Measurements from ENCODE around the gene PFN3. TPM values are rescaled to one million over a fixed set of nuclear protein-coding genes. Genes with fewer than 3 reads are reported as not detected.

Gene PFN3
- total and polyA plus RNA-seq, 2 of the 13 experiments (the other 11 are each of a cell fraction or from before 2014, with no cell fraction given), result not detected

DNA sequence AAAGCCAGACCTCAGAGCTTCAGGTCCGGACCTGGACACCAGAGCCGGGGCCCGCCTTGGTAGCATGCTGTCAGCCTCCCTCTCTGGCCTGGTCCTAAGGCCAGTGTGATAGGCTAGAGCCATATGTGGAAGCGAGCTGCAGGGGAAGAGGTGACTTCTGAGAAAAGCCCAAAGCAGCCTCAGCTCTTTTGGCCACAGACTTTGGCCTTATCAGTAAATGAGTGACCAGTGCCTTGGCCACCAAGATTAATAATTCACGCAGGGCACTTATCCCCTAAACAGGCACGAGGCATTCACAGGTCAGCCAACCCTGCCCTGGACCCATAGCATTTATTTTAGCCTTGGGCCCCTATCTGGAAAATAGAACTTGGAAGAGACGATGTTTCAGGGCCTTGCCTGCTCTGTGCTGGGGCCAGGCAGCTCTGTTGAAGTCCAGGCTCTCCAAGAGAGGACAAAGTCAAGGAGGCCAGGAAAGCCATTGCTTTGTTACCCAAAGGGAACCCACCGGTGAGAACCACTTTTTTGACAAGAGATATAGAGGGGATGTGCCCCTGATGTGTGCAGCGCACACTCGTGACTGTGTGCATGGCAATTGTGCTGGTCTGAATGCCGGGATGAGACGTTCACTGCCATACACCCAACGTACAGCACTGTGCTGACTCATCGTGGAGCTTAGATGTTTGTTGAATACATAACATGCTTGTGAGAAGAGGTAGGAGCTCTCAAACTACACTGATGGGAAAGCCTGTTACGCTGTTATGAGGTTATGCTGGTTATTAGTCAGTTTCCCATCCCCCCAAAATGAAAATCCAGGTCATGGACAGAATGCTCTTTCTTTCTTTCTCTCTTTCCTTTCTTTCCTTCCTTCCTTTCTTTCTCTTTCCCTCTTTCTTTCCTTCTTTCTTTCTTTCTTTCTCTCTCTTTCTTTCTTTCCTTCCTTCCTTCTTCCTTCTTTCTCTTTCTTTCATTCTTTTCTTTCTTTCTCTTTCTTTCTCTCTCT, 21.3 kb downstream of the PFN3 start (continued):
- TF ChIP-seq XRCC5 (optimal IDR thresholded peaks at IDR 0.05; ENCODE audit: low read length) (no peak), ZNF790 (CRISPR knock-in tag; IDR thresholded peaks at IDR 0.05; ENCODE audit: borderline replicate concordance) (no peak), ZMAT3 (CRISPR knock-in tag; conservative IDR thresholded peaks at IDR 0.05) (peak; percentile 28; the same call in 1 of the 2 replicates), ZNF44 (CRISPR knock-in tag; IDR thresholded peaks at IDR 0.05) (no peak), ZNF672 (CRISPR knock-in tag; IDR thresholded peaks at IDR 0.05) (no peak), KLF16 (CRISPR knock-in tag; IDR thresholded peaks at IDR 0.05) (peak in 1 of 2 experiments; percentile 52; a peak in 1 of 4 replicates), RELA (CRISPR knock-in tag; IDR thresholded peaks at IDR 0.05) (no peak), REL (CRISPR knock-in tag; conservative IDR thresholded peaks at IDR 0.05) (no peak), REPIN1 (CRISPR knock-in tag; IDR thresholded peaks at IDR 0.05; ENCODE audit: borderline replicate concordance, low read depth) (peak; percentile 55; the same call in 1 of the 2 replicates), RCOR2 (CRISPR knock-in tag; IDR thresholded peaks at IDR 0.05) (no peak; the same call in 1 of the 2 replicates), ZNF83 (CRISPR knock-in tag; IDR thresholded peaks at IDR 0.05; ENCODE audit: borderline replicate concordance) (no peak), HOXA3 (CRISPR knock-in tag; IDR thresholded peaks at IDR 0.05) (peak; percentile 59; the same call in 1 of the 2 replicates), AGO2 (optimal IDR thresholded peaks at IDR 0.05; ENCODE audit: low read depth, low read length) (no peak), ATM (IDR thresholded peaks at IDR 0.05; ENCODE audit: borderline replicate concordance) (no peak), ZNF558 (CRISPR knock-in tag; IDR thresholded peaks at IDR 0.05; ENCODE audit: borderline replicate concordance) (peak; percentile 58; the same call in 1 of the 2 replicates), MTF1 (CRISPR knock-in tag; IDR thresholded peaks at IDR 0.05) (no peak; the same call in 1 of the 2 replicates), ZFP90 (CRISPR knock-in tag; IDR thresholded peaks at IDR 0.05; ENCODE audit: borderline replicate concordance) (peak; percentile 63; the same call in 1 of the 2 replicates), NAIF1 (CRISPR knock-in tag; IDR thresholded peaks at IDR 0.05; ENCODE audit: borderline replicate concordance) (0 out of 2 replicates have a peak, but pooled peaks have one; percentile 34), CREB1 (IDR thresholded peaks at IDR 0.05) (no peak), CREB1 (CRISPR knock-in tag; IDR thresholded peaks at IDR 0.05) (peak; percentile 64), ZSCAN9 (CRISPR knock-in tag; IDR thresholded peaks at IDR 0.05; ENCODE audit: borderline replicate concordance) (peak; percentile 11; the same call in 1 of the 2 replicates), ZFP37 (CRISPR knock-in tag; IDR thresholded peaks at IDR 0.05; ENCODE audit: borderline replicate concordance) (0 out of 2 replicates have a peak, but pooled peaks have one; percentile 46)
- TF ChIP-seq, protein P1, sequence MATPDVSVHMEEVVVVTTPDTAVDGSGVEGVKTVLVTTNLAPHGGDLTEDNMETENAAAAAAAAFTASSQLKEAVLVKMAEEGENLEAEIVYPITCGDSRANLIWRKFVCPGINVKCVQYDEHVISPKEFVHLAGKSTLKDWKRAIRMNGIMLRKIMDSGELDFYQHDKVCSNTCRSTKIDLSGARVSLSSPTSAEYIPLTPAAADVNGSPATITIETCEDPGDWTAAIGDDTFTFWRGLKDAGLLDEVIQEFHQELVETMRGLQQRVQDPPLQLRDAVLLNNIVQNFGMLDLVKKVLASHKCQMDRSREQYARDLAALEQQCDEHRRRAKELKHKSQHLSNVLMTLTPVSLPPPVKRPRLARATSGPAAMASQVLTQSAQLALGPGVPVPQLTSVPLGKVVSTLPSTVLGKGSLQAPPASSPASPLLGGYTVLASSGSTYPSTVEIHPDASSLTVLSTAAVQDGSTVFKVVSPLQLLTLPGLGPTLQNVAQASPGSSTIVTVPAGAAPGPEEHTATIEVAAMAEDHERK (CRISPR knock-in tag; IDR thresholded peaks at IDR 0.05; ENCODE audit: low read depth), result peak; percentile 5; the same call in 1 of the 2 replicates
- TF ChIP-seq, protein P2, sequence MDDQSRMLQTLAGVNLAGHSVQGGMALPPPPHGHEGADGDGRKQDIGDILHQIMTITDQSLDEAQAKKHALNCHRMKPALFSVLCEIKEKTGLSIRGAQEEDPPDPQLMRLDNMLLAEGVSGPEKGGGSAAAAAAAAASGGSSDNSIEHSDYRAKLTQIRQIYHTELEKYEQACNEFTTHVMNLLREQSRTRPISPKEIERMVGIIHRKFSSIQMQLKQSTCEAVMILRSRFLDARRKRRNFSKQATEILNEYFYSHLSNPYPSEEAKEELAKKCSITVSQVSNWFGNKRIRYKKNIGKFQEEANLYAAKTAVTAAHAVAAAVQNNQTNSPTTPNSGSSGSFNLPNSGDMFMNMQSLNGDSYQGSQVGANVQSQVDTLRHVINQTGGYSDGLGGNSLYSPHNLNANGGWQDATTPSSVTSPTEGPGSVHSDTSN (CRISPR knock-in tag; IDR thresholded peaks at IDR 0.05; ENCODE audit: borderline replicate concordance), result peak; percentile 79; the same call in 1 of the 2 replicates
- TF ChIP-seq, protein P3, sequence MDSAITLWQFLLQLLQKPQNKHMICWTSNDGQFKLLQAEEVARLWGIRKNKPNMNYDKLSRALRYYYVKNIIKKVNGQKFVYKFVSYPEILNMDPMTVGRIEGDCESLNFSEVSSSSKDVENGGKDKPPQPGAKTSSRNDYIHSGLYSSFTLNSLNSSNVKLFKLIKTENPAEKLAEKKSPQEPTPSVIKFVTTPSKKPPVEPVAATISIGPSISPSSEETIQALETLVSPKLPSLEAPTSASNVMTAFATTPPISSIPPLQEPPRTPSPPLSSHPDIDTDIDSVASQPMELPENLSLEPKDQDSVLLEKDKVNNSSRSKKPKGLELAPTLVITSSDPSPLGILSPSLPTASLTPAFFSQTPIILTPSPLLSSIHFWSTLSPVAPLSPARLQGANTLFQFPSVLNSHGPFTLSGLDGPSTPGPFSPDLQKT (CRISPR knock-in tag; IDR thresholded peaks at IDR 0.05; ENCODE audit: borderline replicate concordance), result no peak
- TF ChIP-seq, protein P4, sequence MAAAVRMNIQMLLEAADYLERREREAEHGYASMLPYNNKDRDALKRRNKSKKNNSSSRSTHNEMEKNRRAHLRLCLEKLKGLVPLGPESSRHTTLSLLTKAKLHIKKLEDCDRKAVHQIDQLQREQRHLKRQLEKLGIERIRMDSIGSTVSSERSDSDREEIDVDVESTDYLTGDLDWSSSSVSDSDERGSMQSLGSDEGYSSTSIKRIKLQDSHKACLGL (CRISPR knock-in tag; IDR thresholded peaks at IDR 0.05), result no peak

Data from HepG2 (cell line).